Endothelial cell of umbilical vein (primary cell): ENCODE measurements around the gene HSPG2. TPM values are rescaled to one million over a fixed set of nuclear protein-coding genes. Genes with fewer than 3 reads are reported as not detected.

Experiments
- BruUV-seq: library from RNA; stranded (reverse); fragments of 400-500 nt; replicated peaks from 2 replicates; lab custom pipeline; 2021; lab: Mats Ljungman, UMichigan
- CTCF ChIA-PET: fragments of 300-600, 350-600 bp; sonication (Branson Sonifier 250); formaldehyde crosslinking; loops from one replicate; lab custom pipeline; 2021; ENCODE audit warnings: antibody characterized with exemption, inconsistent platforms; lab: Charles Lee
- POLR2A ChIA-PET: fragments of 300-600, 350-600 bp; sonication (Branson Sonifier 250); formaldehyde crosslinking; loops from one replicate; lab custom pipeline; 2021; ENCODE audit warnings: antibody characterized with exemption, inconsistent platforms; lab: Charles Lee
- DNase-seq: peaks from one replicate; pipeline ENCODE4 v3.0.0-alpha.2; 2011; ENCODE audit warnings: low read depth, low spot score
- FAIRE-seq: peaks from 2 replicates; lab custom pipeline; 2011; peaks lifted over from hg19 to GRCh38; lab: Jason Lieb, UNC
- H2AFZ ChIP-seq: 2 replicates; pipeline ENCODE4 v1.6.0; 2012; ENCODE audit warnings: low read depth, low read length, control low read depth, inconsistent platforms
- H3K27ac ChIP-seq: 2 replicates; pipeline ENCODE4 v1.5.1; 2011; ENCODE audit warnings: low read depth, mild to moderate bottlenecking, control low read depth, low read length, moderate library complexity; ENCODE audit not compliant: insufficient read depth
- H3K27me3 ChIP-seq, 2 experiments: 2 replicates each; pipeline versions ENCODE4 v1.6.0 to v1.6.1; 2011; ENCODE audit warnings: low read length in 2 of 2, mixed read lengths in 1 of 2; ENCODE audit not compliant: control insufficient read depth in 2 of 2, insufficient read depth in 2 of 2
- H3K36me3 ChIP-seq, 2 experiments: 2 replicates in 1 of 2; 3 replicates in 1 of 2; pipeline ENCODE4 v1.5.1; 2011; ENCODE audit warnings: low read length in 2 of 2, mild to moderate bottlenecking in 1 of 2, moderate library complexity in 1 of 2; ENCODE audit not compliant: control insufficient read depth in 2 of 2, insufficient read depth in 2 of 2; ENCODE audit errors: extremely low read depth in 1 of 2
- H3K4me1 ChIP-seq: 3 replicates; pipeline ENCODE4 v1.5.1; 2011; ENCODE audit warnings: mild to moderate bottlenecking, low read length; ENCODE audit not compliant: control insufficient read depth, insufficient read depth; ENCODE audit errors: extremely low read depth
- H3K4me2 ChIP-seq: 2 replicates; pipeline ENCODE4 v1.6.1; 2011; ENCODE audit warnings: low read length, control low read depth, mixed read lengths; ENCODE audit not compliant: insufficient read depth
- H3K4me3 ChIP-seq, 3 experiments: fragments of 200-600 bp in 1 of 3; sonication (generic), shearing (Covaris generic) in 1 of 3; replicated peaks in 1 of 3; 2 replicates each; pipeline ENCODE4 v1.5.1; 2011 to 2016; ENCODE audit warnings: control low read depth in 3 of 3, low read length in 3 of 3, mild to moderate bottlenecking in 2 of 3, inconsistent platforms in 1 of 3, low read depth in 1 of 3, moderate library complexity in 1 of 3; ENCODE audit not compliant: insufficient read depth in 1 of 3
- H3K79me2 ChIP-seq: 2 replicates; pipeline ENCODE4 v1.6.0; 2012; ENCODE audit warnings: low read length, inconsistent platforms; ENCODE audit not compliant: control insufficient read depth, insufficient read depth
- H3K9ac ChIP-seq: replicated peaks from 2 replicates; pipeline ENCODE3; 2011; ENCODE audit warnings: low read length, control low read depth; ENCODE audit not compliant: insufficient read depth; ENCODE audit errors: extremely low read depth
- H3K9me1 ChIP-seq: replicated peaks from 3 replicates; pipeline ENCODE4 v1.6.0; 2011; ENCODE audit warnings: mild to moderate bottlenecking, low read length; ENCODE audit not compliant: control insufficient read depth, insufficient read depth; ENCODE audit errors: extremely low read depth
- H3K9me3 ChIP-seq: replicated peaks from 2 replicates; pipeline ENCODE4 v1.5.1; 2012; ENCODE audit warnings: low read length, inconsistent platforms; ENCODE audit not compliant: control insufficient read depth, insufficient read depth
- H4K20me1 ChIP-seq: replicated peaks from 2 replicates; pipeline ENCODE3; 2011; ENCODE audit warnings: mild to moderate bottlenecking, low read length; ENCODE audit not compliant: control insufficient read depth, insufficient read depth; ENCODE audit errors: extremely low read depth
- CTCF ChIP-seq, 2 donors: IDR thresholded peaks; 1 replicate in 1 of 2; 2 replicates in 1 of 2; pipeline ENCODE4 v1.5.1; 2011; ENCODE audit warnings: low read length in 2 of 2, mild to moderate bottlenecking in 2 of 2, moderate library complexity in 2 of 2, control low read depth in 1 of 2, inconsistent platforms in 1 of 2, low read depth in 1 of 2; ENCODE audit not compliant: insufficient read depth in 1 of 2; ENCODE audit errors: extremely low read depth in 1 of 2
- EZH2 ChIP-seq: IDR thresholded peaks from 2 replicates; pipeline ENCODE4 v1.6.1; 2012; ENCODE audit warnings: borderline replicate concordance, low read depth, mild to moderate bottlenecking, moderate library complexity, low read length, inconsistent platforms; ENCODE audit not compliant: severe bottlenecking
- FOS ChIP-seq: IDR thresholded peaks from 2 replicates; pipeline ENCODE4 v1.6.1; 2011; ENCODE audit warnings: mild to moderate bottlenecking, low read length, moderate library complexity, borderline replicate concordance; ENCODE audit not compliant: insufficient read depth
- GATA2 ChIP-seq: IDR thresholded peaks from 2 replicates; pipeline ENCODE4 v1.7.0; 2011; ENCODE audit warnings: low read depth, mild to moderate bottlenecking, moderate library complexity, mixed read lengths, low read length; ENCODE audit not compliant: insufficient read length, insufficient read depth
- JUN ChIP-seq: IDR thresholded peaks from 2 replicates; pipeline ENCODE4 v1.6.1; 2011; ENCODE audit warnings: borderline replicate concordance, low read depth; ENCODE audit not compliant: insufficient read length, insufficient read depth
- MAX ChIP-seq: IDR thresholded peaks from 2 replicates; pipeline ENCODE4 v1.6.1; 2011; ENCODE audit not compliant: insufficient read depth, insufficient read length
- MYC ChIP-seq: IDR thresholded peaks from one replicate; pipeline ENCODE4 v1.6.1; 2011; ENCODE audit warnings: mild to moderate bottlenecking, low read depth, low read length
- POLR2A ChIP-seq: IDR thresholded peaks from 2 replicates; pipeline ENCODE4 v1.6.1; 2012; ENCODE audit warnings: low read depth, mild to moderate bottlenecking, control low read depth, low read length
- POLR2AphosphoS5 ChIP-seq: IDR thresholded peaks from 2 replicates; pipeline ENCODE4 v1.6.1; 2012; ENCODE audit warnings: low read depth, mild to moderate bottlenecking, control low read depth, low read length, moderate library complexity; ENCODE audit not compliant: insufficient read depth
- dilution Hi-C: fragments of 300-500 bp; cut with MboI; formaldehyde crosslinking; loops from one replicate; pipeline ENCODE4 v1.15.0; 2019; ENCODE audit warnings: low sequenced_read_pairs; ENCODE audit not compliant: extremely low pct_ligation_motif_present
- intact Hi-C: fragments of 100-400 bp; cut with micrococcal nuclease; formaldehyde crosslinking; loops from one replicate; pipeline ENCODE4 v1.10.0; 2022
- polyA plus RNA-seq, 4 experiments: library from polyadenylated mRNA; depleted of rRNA in 3 of 4; stranded (reverse) in 3 of 4; unstranded in 1 of 4; fragments of >200 nt; gene quantifications; 2 replicates each; pipeline versions ENCODE4 v1.2.1 to v1.2.3, GENCODE V29; 2011 to 2012; ENCODE audit warnings: missing spikeins in 1 of 4
- total RNA-seq: library from RNA; stranded (reverse); gene quantifications from 2 replicates; pipeline ENCODE4 v1.2.3, GENCODE V29; 2021

Gene HSPG2
- total and polyA plus RNA-seq, 2 donors (not counting 3 experiments of a cell fraction or from before 2014, with no cell fraction given) = 734 to 3,499 TPM

DNA sequence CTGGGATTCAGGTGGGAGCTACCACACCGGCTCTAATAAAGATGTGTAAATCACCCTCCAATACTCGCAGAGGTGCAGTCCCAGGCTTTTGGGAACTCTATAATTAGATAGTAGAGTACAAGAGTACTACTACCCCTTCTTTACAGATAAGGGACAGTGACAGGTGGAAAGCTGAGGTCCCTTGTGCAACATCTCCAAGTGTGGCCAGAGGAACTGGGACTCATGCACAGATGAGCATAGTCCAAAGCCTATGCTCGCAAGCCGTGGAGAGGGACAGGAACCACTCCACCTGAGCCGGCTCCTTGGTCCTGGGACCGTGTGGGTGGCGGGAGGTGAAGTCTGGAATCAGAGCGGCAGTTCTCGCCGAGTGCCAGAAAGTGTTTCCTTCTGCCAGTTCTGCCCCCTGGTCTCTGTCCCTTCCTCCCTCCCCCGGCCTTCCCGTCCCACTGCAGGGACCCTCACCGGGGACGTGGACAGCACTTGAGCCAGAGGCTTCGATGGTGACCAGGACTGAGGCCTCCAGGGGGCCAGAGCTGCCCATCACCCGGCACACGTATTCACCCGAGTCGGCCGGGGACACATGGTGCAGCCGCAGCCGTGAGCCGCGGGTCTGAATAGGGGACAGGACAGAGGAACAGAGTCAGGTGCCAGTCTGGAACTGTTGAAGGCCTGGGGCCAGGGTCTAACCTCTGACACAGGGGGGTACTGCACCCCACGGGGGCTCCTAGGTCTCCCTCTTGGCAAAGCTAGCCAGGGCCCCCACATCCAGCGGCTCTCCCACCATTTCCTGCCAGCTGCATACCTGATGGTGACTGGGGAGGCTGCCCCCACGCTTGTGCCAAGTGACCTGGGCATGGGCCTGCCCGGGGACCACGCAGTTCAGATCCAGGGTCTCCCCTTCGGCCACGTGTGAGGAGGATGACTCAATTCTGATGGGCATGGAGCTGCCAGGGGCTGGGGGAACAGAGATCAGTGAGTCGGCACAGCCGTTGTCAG is 91.2 kb downstream of the HSPG2 start:
- Histone ChIP-seq H3K9ac (no peak overlapping the region), H3K4me1 (no peaks in the 10 kb centered on the region), H3K9me3 (no peaks in the 10 kb centered on the region), H3K27ac (no peak overlapping the region), H3K9me1 (no peaks in the 10 kb centered on the region), H4K20me1 (no peaks in the 10 kb centered on the region), H3K36me3 (peaks cover 77 to 78% of the 10 kb centered on the region in 2 experiments), H2AFZ (no peak overlapping the region), H3K79me2 (peaks cover 36% of the 10 kb centered on the region), H3K4me2 (no peak overlapping the region), H3K4me3 (no peak overlapping the region), H3K27me3 (no peaks in the 10 kb centered on the region)
- CTCF ChIA-PET = no interaction called here
- FAIRE-seq (no peak), DNase-seq (no peak)
- intact Hi-C loops (no loop called here), dilution Hi-C loops (no loop called here)
- no TSS peak for BruUV-seq
- no peak for TF ChIP-seq JUN
- TF ChIP-seq GATA2 = no peak
- TF ChIP-seq FOS = no peak
- TF ChIP-seq MYC = no peak
- TF ChIP-seq POLR2A = no peak
- no peak for TF ChIP-seq POLR2AphosphoS5
- TF ChIP-seq CTCF (IDR thresholded peaks at IDR 0.05; ENCODE audit: extremely low read depth in 1 of 2, insufficient read depth in 1 of 2, low read depth in 1 of 2, low read length in 2 of 2) = no peak
- TF ChIP-seq MAX = no peak
- TF ChIP-seq EZH2 = no peak
- POLR2A ChIA-PET = interaction anchor here (0.5 kb wide), 1 partner anchor 17 kb away, joined by 3 read pairs; no protein-coding TSS in a partner anchor
